ENCODE data around the gene ADGRL2. TPM values are rescaled to one million over a fixed set of nuclear protein-coding genes. Genes with fewer than 3 reads are reported as not detected.

The ADGRL2 gene
- polyA plus RNA-seq, 3 donors = not detected

DNA sequence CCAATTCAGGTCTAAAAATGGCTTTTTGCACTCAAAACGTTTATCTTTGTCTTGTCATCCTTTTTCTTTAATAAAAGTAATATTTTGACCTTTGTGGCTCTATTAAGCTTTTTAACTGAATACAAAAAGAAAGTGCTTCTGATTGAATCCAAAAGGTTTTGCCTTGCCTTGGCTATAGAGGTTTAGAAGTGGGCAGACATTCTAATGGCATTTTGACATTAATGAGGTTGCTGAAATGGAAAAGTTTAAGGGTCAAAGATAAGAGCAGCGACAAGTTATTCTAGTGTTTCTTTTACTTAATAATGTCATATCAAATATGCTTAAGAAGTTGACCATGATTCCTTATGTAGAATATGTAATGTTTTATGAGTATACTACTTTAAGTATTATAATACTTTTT is 120.2 kb downstream of the ADGRL2 start:
- Mint-ChIP-seq H3K36me3 (no peaks in the 10 kb centered on the region), H3K27me3 (ENCODE audit: low read depth in 3 of 3) (no peaks in the 10 kb centered on the region), H3K4me3 (no peak overlapping the region), H3K27ac (no peak overlapping the region), H3K4me1 (no peaks in the 10 kb centered on the region), H3K9me3 (peaks cover 0 to 2% (median 0%) of the 10 kb centered on the region in 7 donors)
- DNase-seq = no peak
- Histone ChIP-seq H3K4me3 (replicated peaks in 1 of 3; ENCODE audit: low read depth in 2 of 3, low read length in 3 of 3) (no peak overlapping the region), H4K20me1 (ENCODE audit: insufficient read depth, low read length) (no peaks in the 10 kb centered on the region), H3K79me2 (ENCODE audit: insufficient read depth, low read length) (no peaks in the 10 kb centered on the region), H2AFZ (ENCODE audit: insufficient read depth, low read depth, low read length, poor library complexity, severe bottlenecking) (no peak overlapping the region), H3K9me3 (replicated peaks in 1 of 2; ENCODE audit: control insufficient read depth in 1 of 2, insufficient read depth in 1 of 2, low read length in 2 of 2) (no peaks in the 10 kb centered on the region), H3K27me3 (ENCODE audit: control insufficient read depth in 2 of 2, insufficient read depth in 2 of 2, low read length in 2 of 2) (no peaks in the 10 kb centered on the region), H3K36me3 (replicated peaks in 1 of 2; ENCODE audit: control insufficient read depth in 1 of 2, insufficient read depth in 2 of 2, low read length in 2 of 2) (no peaks in the 10 kb centered on the region), H3K4me1 (ENCODE audit: control insufficient read depth in 1 of 2, insufficient read depth in 2 of 2, low read length in 2 of 2) (no peaks in the 10 kb centered on the region), H3K9ac (ENCODE audit: insufficient read depth, low read length, poor library complexity, severe bottlenecking) (no peak overlapping the region), H3K27ac (ENCODE audit: low read depth in 1 of 2, low read length in 2 of 2) (no peak overlapping the region), H3K4me2 (replicated peaks; ENCODE audit: extremely low read depth, low read length, poor library complexity, severe bottlenecking) (no peak overlapping the region)
- intact Hi-C loops (cut with micrococcal nuclease) = no loop called here
- TF ChIP-seq, protein P1, sequence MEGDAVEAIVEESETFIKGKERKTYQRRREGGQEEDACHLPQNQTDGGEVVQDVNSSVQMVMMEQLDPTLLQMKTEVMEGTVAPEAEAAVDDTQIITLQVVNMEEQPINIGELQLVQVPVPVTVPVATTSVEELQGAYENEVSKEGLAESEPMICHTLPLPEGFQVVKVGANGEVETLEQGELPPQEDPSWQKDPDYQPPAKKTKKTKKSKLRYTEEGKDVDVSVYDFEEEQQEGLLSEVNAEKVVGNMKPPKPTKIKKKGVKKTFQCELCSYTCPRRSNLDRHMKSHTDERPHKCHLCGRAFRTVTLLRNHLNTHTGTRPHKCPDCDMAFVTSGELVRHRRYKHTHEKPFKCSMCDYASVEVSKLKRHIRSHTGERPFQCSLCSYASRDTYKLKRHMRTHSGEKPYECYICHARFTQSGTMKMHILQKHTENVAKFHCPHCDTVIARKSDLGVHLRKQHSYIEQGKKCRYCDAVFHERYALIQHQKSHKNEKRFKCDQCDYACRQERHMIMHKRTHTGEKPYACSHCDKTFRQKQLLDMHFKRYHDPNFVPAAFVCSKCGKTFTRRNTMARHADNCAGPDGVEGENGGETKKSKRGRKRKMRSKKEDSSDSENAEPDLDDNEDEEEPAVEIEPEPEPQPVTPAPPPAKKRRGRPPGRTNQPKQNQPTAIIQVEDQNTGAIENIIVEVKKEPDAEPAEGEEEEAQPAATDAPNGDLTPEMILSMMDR (IDR thresholded peaks at IDR 0.05) = no peak
- no CpG with 5 or more reads among the region's 2 CpGs for whole genome bisulfite sequencing (ENCODE audit: insufficient coverage)

- no peak overlapping the region for H2AFZ ChIP-seq (ENCODE audit: insufficient read depth, low read depth, low read length, poor library complexity, severe bottlenecking)
- Mint-ChIP-seq H3K9me3 (peaks cover 0 to 2% (median 0%) of the 10 kb centered on the region in 7 donors), H3K4me3 (no peak overlapping the region), H3K36me3 (no peaks in the 10 kb centered on the region), H3K27me3 (ENCODE audit: low read depth in 3 of 3) (no peaks in the 10 kb centered on the region), H3K4me1 (no peaks in the 10 kb centered on the region), H3K27ac (no peak overlapping the region)
- TF ChIP-seq, protein P1 (IDR thresholded peaks at IDR 0.05) = no peak
- no CpG with 5 or more reads among the region's 4 CpGs for WGBS (ENCODE audit: insufficient coverage)
- intact Hi-C loops (cut with micrococcal nuclease) = no loop called here
- no peak overlapping the region for H3K4me2 ChIP-seq (replicated peaks; ENCODE audit: extremely low read depth, low read length, poor library complexity, severe bottlenecking)
- H4K20me1 ChIP-seq (ENCODE audit: insufficient read depth, low read length) = no peaks in the 10 kb centered on the region
- H3K4me1 ChIP-seq (ENCODE audit: control insufficient read depth in 1 of 2, insufficient read depth in 2 of 2, low read length in 2 of 2) = no peaks in the 10 kb centered on the region
- no peak for DNase-seq
- no peak overlapping the region for H3K27ac ChIP-seq (ENCODE audit: low read depth in 1 of 2, low read length in 2 of 2)
- H3K27me3 ChIP-seq (ENCODE audit: control insufficient read depth in 2 of 2, insufficient read depth in 2 of 2, low read length in 2 of 2) = no peaks in the 10 kb centered on the region
- no peaks in the 10 kb centered on the region for H3K9me3 ChIP-seq (replicated peaks in 1 of 2; ENCODE audit: control insufficient read depth in 1 of 2, insufficient read depth in 1 of 2, low read length in 2 of 2)
- H3K36me3 ChIP-seq (replicated peaks in 1 of 2; ENCODE audit: control insufficient read depth in 1 of 2, insufficient read depth in 2 of 2, low read length in 2 of 2) = no peaks in the 10 kb centered on the region
- H3K4me3 ChIP-seq (replicated peaks in 1 of 3; ENCODE audit: low read depth in 2 of 3, low read length in 3 of 3) = no peak overlapping the region
- no peak overlapping the region for H3K9ac ChIP-seq (ENCODE audit: insufficient read depth, low read length, poor library complexity, severe bottlenecking)
- H3K79me2 ChIP-seq (ENCODE audit: insufficient read depth, low read length) = no peaks in the 10 kb centered on the region
Measured at GRCh38 chr1:81921344-81921743, 120.6 kb downstream of the ADGRL2 start.

All from CD14-positive monocyte (primary cell).